ENCODE data around the gene AAMP. TPM values are rescaled to one million over a fixed set of nuclear protein-coding genes. Genes with fewer than 3 reads are reported as not detected.

Gene AAMP
- total RNA-seq, 2 donors from 2014 or later: 61.5 to 114 TPM

DNA sequence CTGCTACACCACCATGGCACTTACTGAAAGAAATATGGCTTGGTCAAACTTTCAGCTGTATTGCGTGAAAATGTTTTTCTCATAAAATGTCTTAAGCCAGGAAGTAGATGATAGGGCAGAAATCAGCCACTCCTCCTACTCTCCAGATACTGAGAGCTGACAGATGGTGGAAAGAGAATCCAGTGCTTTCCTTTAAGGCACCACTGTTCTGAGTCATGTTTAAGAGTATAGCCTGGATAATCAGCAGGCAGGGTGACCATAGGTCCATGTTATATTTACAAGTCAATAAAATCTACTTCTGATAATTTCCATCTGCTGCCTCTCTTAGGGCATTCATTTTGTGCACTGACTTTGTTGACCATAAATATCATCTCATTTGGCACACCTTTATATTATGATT is 31.1 kb downstream of the AAMP start:
- peaks cover 12 to 16% of the 10 kb centered on the region in 2 donors for H3K36me3 ChIP-seq (replicated peaks in 1 of 2; ENCODE audit: insufficient read depth in 1 of 2, low read depth in 2 of 2)
- DNase-seq (no peak), ATAC-seq (no peak)
- TF ChIP-seq CTCF (IDR thresholded peaks at IDR 0.05): no peak
- no peak for TF ChIP-seq POLR2A (IDR thresholded peaks at IDR 0.05)
- intact Hi-C loops (cut with DNase I): no loop called here
- peaks cover 18% of the 10 kb centered on the region for H3K4me1 ChIP-seq
- H3K27ac ChIP-seq: no peak overlapping the region
- H3K9me3 ChIP-seq: no peaks in the 10 kb centered on the region
- H3K27me3 ChIP-seq: no peaks in the 10 kb centered on the region
- no peak overlapping the region for H3K4me3 ChIP-seq
- WGBS, 2 donors: 91 to 94% methylated on average over 1 of the region's 1 CpG

DNA sequence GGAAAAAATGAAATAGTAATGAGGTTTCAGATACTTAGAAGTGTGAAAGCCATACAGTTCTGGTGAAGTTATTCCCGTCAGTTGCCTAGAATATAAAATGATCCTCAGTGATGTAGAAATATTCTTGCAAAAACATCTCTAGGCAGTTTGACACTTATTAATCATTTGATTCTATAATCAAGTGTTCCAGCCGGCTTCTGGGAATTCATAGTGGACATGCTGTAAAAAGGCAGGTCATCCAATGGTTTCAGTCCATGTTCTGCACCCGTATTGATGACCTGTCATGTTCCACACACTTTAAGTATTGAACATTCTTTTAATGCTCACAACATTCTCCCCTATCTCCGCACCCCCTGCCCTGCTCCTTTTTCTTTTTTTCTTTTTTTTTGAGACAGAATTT is 33.1 kb downstream of the AAMP start:
- peaks cover 26% of the 10 kb centered on the region for H3K4me1 ChIP-seq
- DNase-seq (no peak), ATAC-seq (no peak)
- intact Hi-C loops (cut with DNase I): no loop called here
- TF ChIP-seq POLR2A (IDR thresholded peaks at IDR 0.05) (no peak), CTCF (IDR thresholded peaks at IDR 0.05) (no peak)
- H3K27ac ChIP-seq: no peak overlapping the region
- WGBS, 2 donors: 87 to 98% methylated on average over 4 of the region's 4 CpGs
- no peak overlapping the region for H3K4me3 ChIP-seq
- peaks cover 12 to 15% of the 10 kb centered on the region in 2 donors for H3K36me3 ChIP-seq (replicated peaks in 1 of 2; ENCODE audit: insufficient read depth in 1 of 2, low read depth in 2 of 2)
- no peaks in the 10 kb centered on the region for H3K27me3 ChIP-seq
- H3K9me3 ChIP-seq: no peaks in the 10 kb centered on the region

DNA sequence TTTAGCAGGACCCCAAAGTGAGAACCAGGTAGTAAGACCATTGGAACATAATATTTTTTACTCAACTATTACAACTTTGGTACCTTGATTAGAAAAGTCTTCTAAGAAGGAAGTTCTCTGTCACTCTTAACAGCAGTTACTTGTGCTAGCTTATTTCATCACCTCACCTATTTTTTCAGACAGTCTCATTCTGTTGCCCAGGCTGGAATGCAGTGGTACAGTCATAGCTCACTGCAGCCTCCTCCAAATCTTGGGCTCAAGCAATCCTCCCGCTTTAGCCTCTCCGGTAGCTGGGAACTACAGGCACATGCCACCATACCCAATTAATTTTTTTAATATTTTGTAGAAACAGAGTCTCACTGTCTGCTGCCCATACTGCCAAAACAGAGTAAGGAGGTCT is 34.9 kb downstream of the AAMP start:
- WGBS, 2 donors: 93 to 100% methylated on average over 2 of the region's 2 CpGs
- H3K4me3 ChIP-seq: no peak overlapping the region
- no peak for DNase-seq
- TF ChIP-seq POLR2A (IDR thresholded peaks at IDR 0.05) (no peak), CTCF (IDR thresholded peaks at IDR 0.05) (no peak)
- peaks cover 10 to 11% of the 10 kb centered on the region in 2 donors for H3K36me3 ChIP-seq (replicated peaks in 1 of 2; ENCODE audit: insufficient read depth in 1 of 2, low read depth in 2 of 2)
- H3K27me3 ChIP-seq: no peaks in the 10 kb centered on the region
- no peaks in the 10 kb centered on the region for H3K9me3 ChIP-seq
- intact Hi-C loops (cut with DNase I): no loop called here
- H3K27ac ChIP-seq: peak overlapping the region in 2 of 4 donors; percentile 16 to 32
- no peak for ATAC-seq
- peaks cover 44% of the 10 kb centered on the region for H3K4me1 ChIP-seq

DNA sequence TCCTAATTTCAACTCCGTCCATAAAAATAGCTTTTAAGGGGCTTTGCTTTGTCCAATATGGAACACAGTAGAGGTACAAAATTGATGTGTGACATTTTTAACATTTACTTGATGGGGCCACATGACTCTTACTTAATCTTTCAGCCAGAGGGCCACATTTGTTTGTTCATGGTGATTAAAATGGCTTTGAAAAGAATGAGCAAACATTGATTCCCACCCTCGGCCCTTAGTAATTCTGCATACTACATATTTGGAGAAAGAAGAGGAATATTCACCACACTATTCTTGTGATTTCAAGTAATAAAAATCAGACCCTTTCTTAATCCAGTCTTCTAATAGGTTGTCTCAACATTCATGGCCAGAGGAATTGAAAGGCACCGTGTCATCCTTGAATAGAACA is 35.4 kb downstream of the AAMP start:
- 21 to 25% methylated on average over 3 of the region's 3 CpGs for WGBS, 2 donors
- Histone ChIP-seq H3K27ac (peak overlapping the region in 2 of 4 donors; percentile 16 to 32), H3K4me1 (peaks cover 49% of the 10 kb centered on the region), H3K36me3 (replicated peaks in 1 of 2; ENCODE audit: insufficient read depth in 1 of 2, low read depth in 2 of 2) (peaks cover 5 to 9% of the 10 kb centered on the region in 2 donors), H3K4me3 (no peak overlapping the region), H3K9me3 (no peaks in the 10 kb centered on the region), H3K27me3 (no peaks in the 10 kb centered on the region)
- no peak for TF ChIP-seq CTCF (IDR thresholded peaks at IDR 0.05)
- no peak for TF ChIP-seq POLR2A (IDR thresholded peaks at IDR 0.05)
- DNase-seq (no peak), ATAC-seq (no peak)
- intact Hi-C loops (cut with DNase I): no loop called here

DNA sequence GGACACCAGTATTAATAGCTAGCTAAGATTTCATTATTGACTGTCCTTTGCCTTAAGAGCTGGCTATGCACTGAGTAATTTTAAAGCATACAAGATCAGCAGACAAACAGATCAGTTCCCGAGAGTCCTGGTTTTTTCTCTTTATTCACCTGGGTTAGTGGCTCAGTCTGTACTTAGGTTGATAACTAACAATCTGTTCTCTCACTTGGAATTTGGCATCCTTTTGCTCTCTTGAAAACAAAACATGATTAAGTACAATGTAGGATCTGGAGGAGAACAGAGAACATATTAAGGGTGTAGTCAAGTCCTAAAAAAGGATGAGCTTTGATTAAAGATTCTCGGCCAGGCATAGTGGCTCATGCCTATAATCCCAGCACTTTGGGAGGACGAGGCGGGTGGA is 36.4 kb downstream of the AAMP start:
- ATAC-seq (no peak), DNase-seq (no peak)
- 68 to 80% methylated on average over 4 of the region's 4 CpGs for WGBS, 2 donors
- TF ChIP-seq POLR2A (IDR thresholded peaks at IDR 0.05) (no peak), CTCF (IDR thresholded peaks at IDR 0.05) (no peak)
- H3K4me1 ChIP-seq: peaks cover 58% of the 10 kb centered on the region
- no peak overlapping the region for H3K27ac ChIP-seq
- no peaks in the 10 kb centered on the region for H3K27me3 ChIP-seq
- no peak overlapping the region for H3K4me3 ChIP-seq
- H3K9me3 ChIP-seq: no peaks in the 10 kb centered on the region
- H3K36me3 ChIP-seq (replicated peaks in 1 of 2; ENCODE audit: insufficient read depth in 1 of 2, low read depth in 2 of 2): peaks cover 0 to 4% of the 10 kb centered on the region in 2 donors
- intact Hi-C loops (cut with DNase I): no loop called here
